HG03045 (cell line): ENCODE results near the gene MYL6.
"Not testable (repeated sequence)": the region's sequence is repeated elsewhere in the genome, so short reads cannot be mapped to it uniquely, and the experiment has no call there.

Experiments
- ATAC-seq: cut with Tn5 transposase; IDR thresholded peaks from one replicate; pipeline ENCODE4 v1.9.1; 2021; ENCODE audit warnings: mild to moderate bottlenecking, moderate library complexity; ENCODE audit not compliant: unreplicated experiment

Gene MYL6

GRCh38 chr12:56189099-56189917, 31.1 kb downstream of the MYL6 start, which contains the start of gene SMARCC2:
Gene SMARCC2 (minus strand): TSS chr12:56189483. CDS start chr12:56189461, 22 bp downstream.
- peak; percentile 76 for ATAC-seq

- peak; percentile 28 for ATAC-seq
Observed at GRCh38 chr12:56189918-56190694, 31.9 kb downstream of the MYL6 start.

GRCh38 chr12:56190695-56191155, 32.6 kb downstream of the MYL6 start:
- no peak for ATAC-seq

- ATAC-seq: no peak
Observed at GRCh38 chr12:56192582-56192981, 34.4 kb downstream of the MYL6 start.

- ATAC-seq: no peak
Observed at GRCh38 chr12:56193025-56193578, 34.9 kb downstream of the MYL6 start.

GRCh38 chr12:56196818-56197550, 38.8 kb downstream of the MYL6 start:
- ATAC-seq: not testable (repeated sequence)

GRCh38 chr12:56197921-56198635, 39.9 kb downstream of the MYL6 start:
- ATAC-seq: no peak

GRCh38 chr12:56198836-56199235, 40.7 kb downstream of the MYL6 start:
- no peak for ATAC-seq

- no peak for ATAC-seq
Observed at GRCh38 chr12:56202366-56202765, 44.2 kb downstream of the MYL6 start.

GRCh38 chr12:56202838-56203237, 44.7 kb downstream of the MYL6 start:
- ATAC-seq: no peak

- ATAC-seq: no peak
Observed at GRCh38 chr12:56204275-56204674, 46.1 kb downstream of the MYL6 start.

GRCh38 chr12:56205445-56205844, 47.3 kb downstream of the MYL6 start:
- no peak for ATAC-seq

- ATAC-seq: no peak
Observed at GRCh38 chr12:56206452-56207166, 48.5 kb downstream of the MYL6 start.

- no peak for ATAC-seq
Observed at GRCh38 chr12:56208006-56208405, 49.8 kb downstream of the MYL6 start.
